Heart left ventricle (tissue), 16 donors: Measurements from ENCODE around the gene LRIT1. TPM values are rescaled to one million over a fixed set of nuclear protein-coding genes. Genes with fewer than 3 reads are reported as not detected.

ENCODE experiments used
- ATAC-seq, 4 donors: fragments of 200-7000 bp; cut with Tn5 transposase; one replicate each; pipeline ENCODE4 v1.9.1; 2020 to 2022; ENCODE audit warnings: moderate library complexity in 4 of 4, mild to moderate bottlenecking in 3 of 4, moderate number of reproducible peaks in 1 of 4
- DNase-seq, 5 donors: peaks; one replicate each; pipeline ENCODE4 v3.0.0-alpha.2; 2020
- H3K27ac ChIP-seq, 12 donors: fragments of 200-600 bp; sonication (generic) in 4 of 12; one replicate each; pipeline versions ENCODE4 v1.5.0 to v1.8.0; 2016 to 2022; ENCODE audit warnings: mild to moderate bottlenecking in 2 of 12
- H3K27me3 ChIP-seq, 9 donors: fragments of 200-600 bp; sonication (generic) in 2 of 9; one replicate each; pipeline versions ENCODE4 v1.5.1 to v1.8.0; 2016 to 2022; ENCODE audit warnings: mild to moderate bottlenecking in 3 of 9
- H3K36me3 ChIP-seq, 9 donors: fragments of 200-600 bp; sonication (generic) in 2 of 9; one replicate each; pipeline versions ENCODE4 v1.5.0 to v1.8.0; 2018 to 2022; ENCODE audit warnings: mild to moderate bottlenecking in 2 of 9
- H3K4me1 ChIP-seq, 12 donors: fragments of 200-600 bp; sonication (generic) in 4 of 12; one replicate each; pipeline versions ENCODE4 v1.5.0 to v1.8.0; 2016 to 2022; ENCODE audit warnings: mild to moderate bottlenecking in 3 of 12
- H3K4me3 ChIP-seq, 12 donors: fragments of 200-600 bp; sonication (generic) in 4 of 12; one replicate each; pipeline versions ENCODE4 v1.5.0 to v1.8.0; 2017 to 2022; ENCODE audit warnings: mild to moderate bottlenecking in 9 of 12, moderate library complexity in 4 of 12
- H3K9me3 ChIP-seq, 12 donors: fragments of 200-600 bp; sonication (generic) in 4 of 12; one replicate each; pipeline versions ENCODE4 v1.5.0 to v1.8.0; 2016 to 2022; ENCODE audit warnings: mild to moderate bottlenecking in 1 of 12
- CTCF ChIP-seq, 12 donors: fragments of 200-600 bp; sonication (generic) in 4 of 12; IDR thresholded peaks; one replicate each; pipeline versions ENCODE4 v1.5.0 to v1.8.0; 2018 to 2022; ENCODE audit warnings: antibody characterized with exemption in 12 of 12, mild to moderate bottlenecking in 5 of 12
- POLR2A ChIP-seq, 2 donors: fragments of 450-650 bp; IDR thresholded peaks; one replicate each; pipeline ENCODE4 v1.6.1; 2017; ENCODE audit warnings: antibody characterized with exemption in 2 of 2, mild to moderate bottlenecking in 2 of 2, moderate library complexity in 2 of 2
- WGBS, 4 donors: extraction: QIAGEN DNeasy Blood & Tissue Kit in 2 of 4; methylation state at CpG; one replicate each; pipeline versions ENCODE4 v1.1.5 to v1.1.7; 2013 to 2018; 5-methylcytosine and 5-hydroxymethylcytosine counted together
- intact Hi-C, 10 donors: fragments of 100-400 bp; cut with DNase I; formaldehyde crosslinking; loops; one replicate each; pipeline versions ENCODE4 v1.11.1 to v1.14.2; 2022
- polyA plus RNA-seq, 2 donors: library from polyadenylated mRNA; stranded (reverse); fragments of 200-250 nt; gene quantifications; one replicate each; pipeline ENCODE4 v1.2.3, GENCODE V29; 2013
- total RNA-seq, 9 donors: library from RNA; depleted of rRNA in 2 of 9; stranded (reverse); fragments of >200 nt in 2 of 9; fragmentation: NEBNext Ultra II Directional in 3 of 9; extraction: Animal tissue kit (Norgen Biotek cat#: 25700) in 3 of 9; gene quantifications; one replicate each; pipeline versions ENCODE4 v1.1.0 to v1.2.4, GENCODE V29; 2016 to 2023
- donor health status: ischemic (EF 13 %, LVEDD 7.1; RV severe dilation, severe dysfunction).
- donor health status: healthy with polysubstance abuse.
- donor health status: DM: no; HTN: yes; CAD: no.
- donor health status: DM: no; HTN: no; CAD: no.
- donor health status: ischemic (EF 25% LVEDD 6.9; RV normal size, moderate dysfunction).
- donor health status: ischemic (EF 25% LVEDD 5.7; RV mildly dilated, moderate dysfunction).
- donor health status: healthy.
- donor health status: DM: yes; HTN: yes; CAD: no.
- donor health status: ischemic (EF 35%, LVEDD 5.7; RV mildly dilated, moderate dysfunction).
- donor health status: nonischemic (EF 11% LVEDD 7.7; RV severe dilation, severe dysfunction).
- donor health status: DM: yes; HTN: yes; CAD: no.
- donor health status: PGD.
- donor health status: ischemic (EF 29% LVEDD 5.4; RV normal size, mild dysfunction).
- donor health status: nonischemic (EF 23%, LVEDD 6.1; RV moderate dilation, normal function).

LRIT1 gene
- total and polyA plus RNA-seq, 11 donors: not detected

- Histone ChIP-seq H3K4me3 (no peak overlapping the region), H3K27ac (no peak overlapping the region), H3K9me3 (no peaks in the 10 kb centered on the region), H3K36me3 (no peaks in the 10 kb centered on the region), H3K4me1 (no peaks in the 10 kb centered on the region), H3K27me3 (peaks cover 0 to 24% (median 4%) of the 10 kb centered on the region in 9 donors)
- intact Hi-C loops: no loop called here
- TF ChIP-seq POLR2A (IDR thresholded peaks at IDR 0.05) (no peak), CTCF (IDR thresholded peaks at IDR 0.05) (no peak)
- WGBS, 4 donors: 46 to 67% (median 50%) methylated on average over 4 to 6 of the region's 6 CpGs
- DNase-seq: no peak
- ATAC-seq: no peak
Measured at GRCh38 chr10:84224411-84225028, 16.8 kb downstream of the LRIT1 start.

GRCh38 chr10:84221916-84222315 is 19.4 kb downstream of the LRIT1 start:
- peaks cover 0 to 24% (median 3%) of the 10 kb centered on the region in 9 donors for H3K27me3 ChIP-seq
- WGBS, 4 donors: 77 to 92% (median 85%) methylated on average over 5 to 8 of the region's 8 CpGs
- H3K36me3 ChIP-seq: no peaks in the 10 kb centered on the region
- DNase-seq (no peak), ATAC-seq (no peak)
- H3K4me3 ChIP-seq: no peak overlapping the region
- no peaks in the 10 kb centered on the region for H3K4me1 ChIP-seq
- H3K9me3 ChIP-seq: no peaks in the 10 kb centered on the region
- intact Hi-C loops: no loop called here
- H3K27ac ChIP-seq: no peak overlapping the region
- TF ChIP-seq CTCF (IDR thresholded peaks at IDR 0.05): no peak

DNA sequence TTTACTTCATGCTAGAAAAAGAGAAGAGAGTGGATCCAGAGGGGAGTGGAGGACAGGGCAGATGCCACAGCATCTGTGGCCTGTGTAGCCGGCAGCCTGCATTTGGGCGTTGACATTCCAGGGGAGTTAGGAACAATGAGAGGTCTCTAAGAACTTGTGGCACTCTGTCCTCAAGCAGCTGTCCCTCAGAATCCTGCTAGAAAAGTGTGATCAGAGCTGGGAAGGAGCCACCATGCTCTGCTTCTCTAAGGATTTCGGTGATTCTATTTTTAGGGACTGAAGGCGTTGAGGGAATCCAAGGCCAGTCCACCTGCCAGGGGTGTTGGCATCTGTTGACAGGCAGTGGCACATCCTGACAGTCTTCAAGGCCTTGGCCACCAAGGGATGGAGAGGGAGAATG is 23.6 kb downstream of the LRIT1 start:
- no peak for ATAC-seq
- WGBS, 4 donors: 82 to 86% (median 85%) methylated on average over 4 of the region's 4 CpGs
- Histone ChIP-seq H3K27ac (no peak overlapping the region), H3K27me3 (peaks cover 0 to 10% (median 0%) of the 10 kb centered on the region in 9 donors), H3K4me3 (no peak overlapping the region), H3K4me1 (no peaks in the 10 kb centered on the region), H3K9me3 (no peaks in the 10 kb centered on the region), H3K36me3 (no peaks in the 10 kb centered on the region)
- no peak for TF ChIP-seq POLR2A (IDR thresholded peaks at IDR 0.05)
- no peak for TF ChIP-seq CTCF (IDR thresholded peaks at IDR 0.05)
- intact Hi-C loops: no loop called here
- DNase-seq: no peak

GRCh38 chr10:84216834-84217233 is 24.5 kb downstream of the LRIT1 start:
- Histone ChIP-seq H3K9me3 (no peaks in the 10 kb centered on the region), H3K4me1 (no peaks in the 10 kb centered on the region), H3K4me3 (no peak overlapping the region), H3K27ac (no peak overlapping the region), H3K27me3 (peaks cover 0 to 4% (median 0%) of the 10 kb centered on the region in 9 donors), H3K36me3 (no peaks in the 10 kb centered on the region)
- TF ChIP-seq POLR2A (IDR thresholded peaks at IDR 0.05): no peak
- TF ChIP-seq CTCF (IDR thresholded peaks at IDR 0.05): no peak
- 76 to 86% (median 81%) methylated on average over 7 to 9 of the region's 9 CpGs for WGBS, 4 donors
- no peak for DNase-seq
- intact Hi-C loops: no loop called here
- no peak for ATAC-seq
